Suprapubic skin (tissue), 4 donors: ENCODE data around the gene EPC1. TPM values are rescaled to one million over a fixed set of nuclear protein-coding genes. Genes with fewer than 3 reads are reported as not detected.
"Not testable (repeated sequence)": the region's sequence is repeated elsewhere in the genome, so short reads cannot be mapped to it uniquely, and the experiment has no call there.

ENCODE experiments used
- DNase-seq, 2 donors: peaks; one replicate each; pipeline ENCODE4 v3.0.0-alpha.2; 2019; ENCODE audit warnings: low spot score in 2 of 2
- H3K27ac ChIP-seq: fragments of 200-600 bp; sonication (generic); one replicate; pipeline ENCODE4 v1.5.1; 2019
- H3K27me3 ChIP-seq: fragments of 200-600 bp; sonication (generic); one replicate; pipeline ENCODE4 v1.5.1; 2019
- H3K36me3 ChIP-seq: fragments of 200-600 bp; sonication (generic); one replicate; pipeline ENCODE4 v1.5.1; 2019
- H3K4me1 ChIP-seq: fragments of 200-600 bp; sonication (generic); one replicate; pipeline ENCODE4 v1.5.1; 2019
- H3K4me3 ChIP-seq: fragments of 200-600 bp; sonication (generic); one replicate; pipeline ENCODE4 v1.5.1; 2019; ENCODE audit warnings: mild to moderate bottlenecking
- H3K9me3 ChIP-seq: fragments of 200-600 bp; sonication (generic); one replicate; pipeline ENCODE4 v1.5.1; 2019
- CTCF ChIP-seq, 2 donors: fragments of 200-600 bp in 1 of 2; fragments of 450-650 bp in 1 of 2; sonication (generic) in 1 of 2; IDR thresholded peaks; one replicate each; pipeline ENCODE4 v1.5.1; 2016 to 2019; ENCODE audit warnings: antibody characterized with exemption in 2 of 2, mild to moderate bottlenecking in 1 of 2, moderate library complexity in 1 of 2
- EP300 ChIP-seq: sonication (generic); formaldehyde crosslinking; IDR thresholded peaks from one replicate; pipeline ENCODE4 v1.6.1; 2017; ENCODE audit warnings: antibody characterized with exemption
- POLR2A ChIP-seq, 2 donors: fragments of 450-650 bp; IDR thresholded peaks; one replicate each; pipeline ENCODE4 v1.6.1; 2017; ENCODE audit warnings: antibody characterized with exemption in 2 of 2, mild to moderate bottlenecking in 2 of 2, moderate library complexity in 2 of 2
- POLR2AphosphoS5 ChIP-seq, 3 donors: sonication (generic); formaldehyde crosslinking; IDR thresholded peaks; one replicate each; pipeline ENCODE4 v1.6.1; 2017; ENCODE audit warnings: antibody characterized with exemption in 3 of 3
- WGBS: methylation state at CpG from one replicate; pipeline ENCODE4 v1.1.5; 2018; 5-methylcytosine and 5-hydroxymethylcytosine counted together
- total RNA-seq, 4 donors: library from RNA; depleted of rRNA; stranded (reverse); fragments of >200 nt; gene quantifications; one replicate each; pipeline ENCODE4 v1.1.0, GENCODE V29; 2016

EPC1 gene
- total RNA-seq, 4 donors from 2014 or later: 29.6 to 55.4 (median 47.1) TPM

- Histone ChIP-seq H3K27ac (no peak overlapping the region), H3K4me3 (no peak overlapping the region), H3K27me3 (no peaks in the 10 kb centered on the region), H3K9me3 (no peaks in the 10 kb centered on the region), H3K4me1 (peaks cover 17% of the 10 kb centered on the region), H3K36me3 (no peaks in the 10 kb centered on the region)
- DNase-seq: no peak
- 92% methylated on average over 8 of the region's 8 CpGs for WGBS
- no peak for TF ChIP-seq EP300
- no peak for TF ChIP-seq CTCF (IDR thresholded peaks at IDR 0.05)
- no peak for TF ChIP-seq POLR2AphosphoS5 (IDR thresholded peaks at IDR 0.05)
- no peak for TF ChIP-seq POLR2A (IDR thresholded peaks at IDR 0.05)
These were observed 10.2 kb upstream of the EPC1 start for GRCh38 chr10:32357056-32357735.

GRCh38 chr10:32354690-32355089, 7.7 kb upstream of the EPC1 start:
- not testable (repeated sequence) for H3K27me3 ChIP-seq, H3K9me3 ChIP-seq, H3K27ac ChIP-seq, DNase-seq, H3K36me3 ChIP-seq, H3K4me3 ChIP-seq
- 87% methylated on average over 1 of the region's 1 CpG for WGBS
- H3K4me1 ChIP-seq: peaks cover 32% of the 10 kb centered on the region

GRCh38 chr10:32350811-32351350, 3.9 kb upstream of the EPC1 start:
- Histone ChIP-seq H3K9me3 (no peaks in the 10 kb centered on the region), H3K4me3 (no peak overlapping the region), H3K27me3 (no peaks in the 10 kb centered on the region), H3K4me1 (peaks cover 48% of the 10 kb centered on the region), H3K27ac (no peak overlapping the region), H3K36me3 (no peaks in the 10 kb centered on the region)
- no peak for DNase-seq
- WGBS: 79% methylated on average over 3 of the region's 3 CpGs
- TF ChIP-seq EP300 (no peak), POLR2A (IDR thresholded peaks at IDR 0.05) (no peak)

- DNase-seq: no peak
- 83% methylated on average over 7 of the region's 7 CpGs for WGBS
- H3K36me3 ChIP-seq: no peaks in the 10 kb centered on the region
- no peaks in the 10 kb centered on the region for H3K9me3 ChIP-seq
- H3K4me3 ChIP-seq: no peak overlapping the region
- no peaks in the 10 kb centered on the region for H3K27me3 ChIP-seq
- peaks cover 51% of the 10 kb centered on the region for H3K4me1 ChIP-seq
- no peak overlapping the region for H3K27ac ChIP-seq
- TF ChIP-seq POLR2AphosphoS5 (IDR thresholded peaks at IDR 0.05) (no peak), CTCF (IDR thresholded peaks at IDR 0.05) (no peak), EP300 (no peak), POLR2A (IDR thresholded peaks at IDR 0.05) (no peak)
These were observed 3.2 kb upstream of the EPC1 start for GRCh38 chr10:32349968-32350738.

GRCh38 chr10:32349199-32349585, 2.2 kb upstream of the EPC1 start:
- Histone ChIP-seq H3K9me3 (no peaks in the 10 kb centered on the region), H3K4me3 (no peak overlapping the region), H3K36me3 (no peaks in the 10 kb centered on the region), H3K27ac (no peak overlapping the region), H3K27me3 (no peaks in the 10 kb centered on the region), H3K4me1 (peaks cover 60% of the 10 kb centered on the region)
- DNase-seq: no peak
- TF ChIP-seq POLR2A (IDR thresholded peaks at IDR 0.05) (no peak), CTCF (IDR thresholded peaks at IDR 0.05) (no peak), POLR2AphosphoS5 (IDR thresholded peaks at IDR 0.05) (no peak), EP300 (no peak)
- WGBS: 69% methylated on average over 2 of the region's 2 CpGs
